GM23338 (cell line): ENCODE data around the gene ADAMTS8. TPM values are rescaled to one million over a fixed set of nuclear protein-coding genes. Genes with fewer than 3 reads are reported as not detected.
A peak's percentile ranks its signal among the peaks of the same experiment; 100 is the strongest.

Source experiments
- ATAC-seq: fragments of 200-7000 bp; cut with Tn5 transposase; 3 replicates; pipeline ENCODE4 v1.9.1; 2020
- DNase-seq: peaks from one replicate; pipeline ENCODE4 v3.0.0-alpha.2; 2015; ENCODE audit warnings: low spot score
- H2AFZ ChIP-seq: fragments of 200-600 bp; sonication (generic); 2 replicates; pipeline ENCODE4 v1.8.0; 2016; ENCODE audit warnings: antibody characterized with exemption, mild to moderate bottlenecking, moderate library complexity
- H3F3A ChIP-seq: fragments of 200-600 bp; sonication (generic); replicated peaks from 2 replicates; pipeline ENCODE4 v1.8.0; 2017; ENCODE audit warnings: antibody characterized with exemption, mixed run types, low read depth
- H3K27ac ChIP-seq: fragments of 200-600 bp; sonication (generic); 2 replicates; pipeline ENCODE4 v1.6.1; 2016; ENCODE audit warnings: low read depth
- H3K27me3 ChIP-seq: fragments of 200-600 bp; sonication (generic); 2 replicates; pipeline ENCODE4 v1.8.0; 2016; ENCODE audit warnings: mild to moderate bottlenecking, mixed run types, moderate library complexity; ENCODE audit not compliant: insufficient read depth
- H3K36me3 ChIP-seq: fragments of 200-600 bp; sonication (generic); 2 replicates; pipeline ENCODE4 v1.8.0; 2016; ENCODE audit warnings: mild to moderate bottlenecking; ENCODE audit not compliant: insufficient read depth
- H3K4me1 ChIP-seq: fragments of 200-600 bp; sonication (generic); 2 replicates; pipeline ENCODE4 v1.8.0; 2016; ENCODE audit warnings: mild to moderate bottlenecking, moderate library complexity; ENCODE audit not compliant: insufficient read depth
- H3K4me2 ChIP-seq: fragments of 200-600 bp; sonication (generic); 2 replicates; pipeline ENCODE4 v1.7.1; 2017; ENCODE audit warnings: mixed run types
- H3K4me3 ChIP-seq: fragments of 200-600 bp; sonication (generic); 2 replicates; pipeline ENCODE4 v1.6.1; 2016; ENCODE audit warnings: mixed run types
- H3K79me2 ChIP-seq: fragments of 200-600 bp; sonication (generic); replicated peaks from 2 replicates; pipeline ENCODE4 v1.8.0; 2017; ENCODE audit warnings: mild to moderate bottlenecking; ENCODE audit not compliant: insufficient read depth
- H3K9me2 ChIP-seq: fragments of 200-600 bp; sonication (generic); 2 replicates; pipeline ENCODE4 v1.8.0; 2017; ENCODE audit not compliant: insufficient read depth
- H4K20me1 ChIP-seq: fragments of 200-600 bp; sonication (generic); replicated peaks from 2 replicates; pipeline ENCODE4 v1.8.0; 2017; ENCODE audit warnings: mild to moderate bottlenecking; ENCODE audit not compliant: insufficient read depth
- H3K27ac Mint-ChIP-seq: 2 replicates; pipeline ENCODE4 v1.8.0; 2020; ENCODE audit warnings: inconsistent platforms, mild to moderate bottlenecking, moderate library complexity, mixed read lengths
- H3K27me3 Mint-ChIP-seq: 3 replicates; pipeline ENCODE4 v1.8.0; 2022; ENCODE audit warnings: low read depth, mild to moderate bottlenecking, moderate library complexity, mixed read lengths, inconsistent platforms; ENCODE audit not compliant: insufficient read depth, poor library complexity
- H3K36me3 Mint-ChIP-seq: 3 replicates; pipeline ENCODE4 v1.8.0; 2021; ENCODE audit warnings: low read depth, mild to moderate bottlenecking, inconsistent platforms, moderate library complexity, mixed read lengths
- H3K4me1 Mint-ChIP-seq: 3 replicates; pipeline ENCODE4 v1.8.0; 2020; ENCODE audit warnings: mild to moderate bottlenecking, inconsistent platforms, mixed read lengths
- H3K4me3 Mint-ChIP-seq: 3 replicates; pipeline ENCODE4 v1.8.0; 2021; ENCODE audit warnings: moderate library complexity, mild to moderate bottlenecking, inconsistent platforms, mixed read lengths
- H3K9me3 Mint-ChIP-seq: 3 replicates; pipeline ENCODE4 v1.8.0; 2020; ENCODE audit warnings: moderate library complexity, mild to moderate bottlenecking, inconsistent platforms, mixed read lengths
- CREB1 ChIP-seq: fragments of 250-450 bp; sonication (Bioruptor Pico); IDR thresholded peaks from 2 replicates; pipeline ENCODE4 v1.5.0; 2020; ENCODE audit warnings: low read depth, mild to moderate bottlenecking, moderate library complexity
- CTCF ChIP-seq, 2 experiments: fragments of 200-600 bp in 1 of 2; sonication (generic) in 1 of 2; conservative IDR thresholded peaks; 2 replicates each; pipeline versions ENCODE4 v1.5.1 to v1.6.1; 2016 to 2017; ENCODE audit warnings: antibody characterized with exemption in 2 of 2, low read depth in 2 of 2, mild to moderate bottlenecking in 2 of 2, moderate library complexity in 1 of 2
- ETS1 ChIP-seq: IDR thresholded peaks from 2 replicates; pipeline ENCODE4 v1.6.1; 2016; ENCODE audit warnings: antibody characterized with exemption
- EZH2 ChIP-seq: fragments of 200-600 bp; sonication (generic); IDR thresholded peaks from one replicate; pipeline ENCODE4 v1.8.0; 2017; ENCODE audit warnings: antibody characterized with exemption, mild to moderate bottlenecking, low read depth; ENCODE audit not compliant: unreplicated experiment
- EZH2phosphoT487 ChIP-seq: fragments of 200-600 bp; sonication (generic); IDR thresholded peaks from one replicate; pipeline ENCODE4 v1.8.1; 2018; ENCODE audit warnings: antibody characterized with exemption; ENCODE audit not compliant: unreplicated experiment
- JUNB ChIP-seq: IDR thresholded peaks from one replicate; pipeline ENCODE4 v1.6.1; 2016; ENCODE audit warnings: antibody characterized with exemption; ENCODE audit not compliant: unreplicated experiment
- NANOG ChIP-seq: IDR thresholded peaks from 2 replicates; pipeline ENCODE4 v1.6.1; 2016; ENCODE audit warnings: antibody characterized with exemption, borderline replicate concordance
- POLR2AphosphoS5 ChIP-seq: IDR thresholded peaks from 2 replicates; pipeline ENCODE4 v1.6.1; 2016; ENCODE audit warnings: antibody characterized with exemption, low read depth
- REST ChIP-seq: IDR thresholded peaks from one replicate; pipeline ENCODE4 v1.6.1; 2018; ENCODE audit warnings: antibody characterized with exemption; ENCODE audit not compliant: unreplicated experiment
- STAT1 ChIP-seq: IDR thresholded peaks from one replicate; pipeline ENCODE4 v1.6.1; 2016; ENCODE audit warnings: antibody characterized with exemption; ENCODE audit not compliant: unreplicated experiment
- ZNF114 ChIP-seq: fragments of 250-450 bp; sonication (Bioruptor Pico); IDR thresholded peaks from 2 replicates; pipeline ENCODE4 v1.5.0; 2020; ENCODE audit warnings: mild to moderate bottlenecking, moderate library complexity
- ZNF331 ChIP-seq: fragments of 250-450 bp; sonication (Bioruptor Pico); IDR thresholded peaks from 2 replicates; pipeline ENCODE4 v1.5.0; 2020; ENCODE audit warnings: low read depth, mild to moderate bottlenecking, moderate library complexity
- ZNF462 ChIP-seq: fragments of 250-450 bp; sonication (Bioruptor Pico); IDR thresholded peaks from 2 replicates; pipeline ENCODE4 v1.5.0; 2020; ENCODE audit warnings: mild to moderate bottlenecking, moderate library complexity
- polyA plus RNA-seq: library from polyadenylated mRNA; unstranded; fragments of >200 nt; fragmentation: Nextera tagmentation; extraction: Ambion mirVana; gene quantifications from 2 replicates; pipeline ENCODE4 v1.2.1, GENCODE V29; 2016
- total RNA-seq: library from RNA; depleted of rRNA; stranded (reverse); fragments of >200 nt; shearing (Covaris generic); gene quantifications from 2 replicates; pipeline ENCODE4 v1.2.3, GENCODE V29; 2014

The ADAMTS8 gene
- total and polyA plus RNA-seq, 2 experiments from 2014 or later, result 7.5 to 16.2 TPM

- Histone ChIP-seq H3K4me1 (peaks cover 8% of the 10 kb centered on the region; the same call in 1 of the 2 replicates), H2AFZ (peak overlapping the region; percentile 56), H3K27me3 (no peaks in the 10 kb centered on the region), H4K20me1 (no peaks in the 10 kb centered on the region), H3K27ac (no peak overlapping the region), H3K36me3 (no peaks in the 10 kb centered on the region), H3K4me3 (no peak overlapping the region), H3K4me2 (no peak overlapping the region), H3K9me2 (no peaks in the 10 kb centered on the region), H3F3A (no peaks in the 10 kb centered on the region), H3K79me2 (no peaks in the 10 kb centered on the region)
- Mint-ChIP-seq H3K4me3 (no peak overlapping the region), H3K27me3 (peaks cover 8% of the 10 kb centered on the region), H3K4me1 (peaks cover 38% of the 10 kb centered on the region), H3K36me3 (no peaks in the 10 kb centered on the region; the same call in 2 of the 3 replicates), H3K27ac (no peak overlapping the region), H3K9me3 (no peaks in the 10 kb centered on the region)
- ATAC-seq, result no peak
- DNase-seq, result no peak
- TF ChIP-seq EZH2 (no peak), ZNF462 (no peak), CTCF (conservative IDR thresholded peaks at IDR 0.05; ENCODE audit: low read depth in 2 of 2) (no peak), ZNF331 (CRISPR knock-in tag) (no peak), REST (no peak), NANOG (no peak), ZNF114 (CRISPR knock-in tag) (no peak), EZH2phosphoT487 (no peak), JUNB (no peak), ETS1 (no peak), POLR2AphosphoS5 (no peak), STAT1 (no peak), CREB1 (CRISPR knock-in tag) (no peak)
These were observed 36.7 kb downstream of the ADAMTS8 start for GRCh38 chr11:130391711-130392110.
